Aorta (tissue), 5 donors: ENCODE measurements around the gene SLC1A1. TPM values are rescaled to one million over a fixed set of nuclear protein-coding genes. Genes with fewer than 3 reads are reported as not detected.

Source experiments
- ATAC-seq: fragments of 200-7000 bp; cut with Tn5 transposase; one replicate; pipeline ENCODE4 v1.9.1; 2022; ENCODE audit warnings: moderate library complexity; ENCODE audit not compliant: low FRiP score
- DNase-seq, 2 donors: peaks; one replicate each; pipeline ENCODE4 v3.0.0-alpha.2; 2020
- H3K27ac ChIP-seq, 2 donors: one replicate each; pipeline ENCODE4 v1.5.1; 2013; ENCODE audit warnings: low read length in 2 of 2, mild to moderate bottlenecking in 2 of 2, moderate library complexity in 2 of 2, control low read depth in 1 of 2, inconsistent platforms in 1 of 2, low read depth in 1 of 2
- H3K27me3 ChIP-seq, 2 donors: one replicate each; pipeline ENCODE4 v1.6.1; 2013; ENCODE audit warnings: control low read depth in 1 of 2, low read length in 1 of 2, mild to moderate bottlenecking in 1 of 2, moderate library complexity in 1 of 2; ENCODE audit not compliant: insufficient read depth in 2 of 2, control insufficient read depth in 1 of 2
- H3K36me3 ChIP-seq, 2 donors: one replicate each; pipeline ENCODE4 v1.6.1; 2013; ENCODE audit warnings: control low read depth in 1 of 2, low read length in 1 of 2, mild to moderate bottlenecking in 1 of 2; ENCODE audit not compliant: insufficient read depth in 2 of 2, control insufficient read depth in 1 of 2
- H3K4me1 ChIP-seq, 2 donors: one replicate each; pipeline ENCODE4 v1.6.1; 2013; ENCODE audit warnings: low read length in 2 of 2, control low read depth in 1 of 2, mild to moderate bottlenecking in 1 of 2, moderate library complexity in 1 of 2; ENCODE audit not compliant: insufficient read depth in 2 of 2, control insufficient read depth in 1 of 2
- H3K4me3 ChIP-seq, 2 donors: one replicate each; pipeline ENCODE4 v1.5.1; 2013; ENCODE audit warnings: low read length in 2 of 2, control low read depth in 1 of 2, mild to moderate bottlenecking in 1 of 2
- H3K9me3 ChIP-seq: one replicate; pipeline ENCODE4 v1.6.1; 2013; ENCODE audit warnings: mild to moderate bottlenecking, low read length; ENCODE audit not compliant: control insufficient read depth
- WGBS, 2 donors: extraction: QIAGEN DNeasy Blood & Tissue Kit; methylation state at CpG; one replicate each; pipeline ENCODE4 v1.1.7; 2013; 5-methylcytosine and 5-hydroxymethylcytosine counted together
- intact Hi-C, 2 donors: fragments of 100-400 bp; cut with DNase I; formaldehyde crosslinking; loops; one replicate each; pipeline versions ENCODE4 v1.14.2 to v1.15.0; 2022
- polyA plus RNA-seq, 2 donors: library from polyadenylated mRNA; stranded (reverse); fragments of 200-250 nt; gene quantifications; one replicate each; pipeline ENCODE4 v1.2.3, GENCODE V29; 2013
- total RNA-seq, 2 donors: library from RNA; stranded (reverse); fragmentation: NEBNext Ultra II Directional; extraction: Animal tissue kit (Norgen Biotek cat#: 25700); gene quantifications; one replicate each; pipeline ENCODE4 v1.2.1, GENCODE V29; 2021
- donor health status: healthy with polysubstance abuse.
- donor health status: Bipolar disorder and iron deficiency.
- donor health status: DM: no; HTN: no; CAD: no.
- donor health status: DM: no; HTN: no; CAD: no.
- donor health status: DM: yes; HTN: yes; CAD: no.

The SLC1A1 gene
- total and polyA plus RNA-seq, 4 donors: 3.0 to 5.6 (median 3.2) TPM

GRCh38 chr9:4573176-4573575, 82.9 kb downstream of the SLC1A1 start:
- H3K4me3 ChIP-seq: no peak overlapping the region
- peaks cover 3% of the 10 kb centered on the region in 2 donors for H3K36me3 ChIP-seq
- intact Hi-C loops: no loop called here
- 82 to 91% methylated on average over 4 of the region's 4 CpGs for WGBS, 2 donors
- H3K4me1 ChIP-seq: no peaks in the 10 kb centered on the region
- H3K27me3 ChIP-seq: no peaks in the 10 kb centered on the region
- no peak overlapping the region for H3K27ac ChIP-seq
- DNase-seq: no peak
- ATAC-seq: no peak
- no peaks in the 10 kb centered on the region for H3K9me3 ChIP-seq

- Histone ChIP-seq H3K4me3 (no peak overlapping the region), H3K4me1 (no peaks in the 10 kb centered on the region), H3K27ac (no peak overlapping the region), H3K36me3 (peaks cover 3% of the 10 kb centered on the region in 2 donors), H3K9me3 (no peaks in the 10 kb centered on the region), H3K27me3 (no peaks in the 10 kb centered on the region)
- intact Hi-C loops: no loop called here
- ATAC-seq (no peak), DNase-seq (no peak)
- WGBS, 2 donors: 88 to 94% methylated on average over 5 of the region's 5 CpGs
Measured at GRCh38 chr9:4573634-4574389, 83.5 kb downstream of the SLC1A1 start.

GRCh38 chr9:4574657-4575243, 84.5 kb downstream of the SLC1A1 start:
- Histone ChIP-seq H3K4me1 (no peaks in the 10 kb centered on the region), H3K27ac (no peak overlapping the region), H3K36me3 (peaks cover 3% of the 10 kb centered on the region in 2 donors), H3K4me3 (no peak overlapping the region), H3K27me3 (no peaks in the 10 kb centered on the region), H3K9me3 (no peaks in the 10 kb centered on the region)
- DNase-seq: no peak
- intact Hi-C loops: no loop called here
- 96 to 97% methylated on average over 7 of the region's 7 CpGs for WGBS, 2 donors
- ATAC-seq: no peak

GRCh38 chr9:4575997-4576396, 85.7 kb downstream of the SLC1A1 start:
- 94 to 95% methylated on average over 8 of the region's 8 CpGs for WGBS, 2 donors
- Histone ChIP-seq H3K36me3 (peaks cover 1 to 3% of the 10 kb centered on the region in 2 donors), H3K27ac (no peak overlapping the region), H3K4me1 (no peaks in the 10 kb centered on the region), H3K27me3 (no peaks in the 10 kb centered on the region), H3K9me3 (no peaks in the 10 kb centered on the region), H3K4me3 (no peak overlapping the region)
- intact Hi-C loops: no loop called here
- no peak for ATAC-seq
- DNase-seq: no peak

- WGBS, 2 donors: 94 to 98% methylated on average over 8 of the region's 8 CpGs
- Histone ChIP-seq H3K27me3 (no peaks in the 10 kb centered on the region), H3K4me1 (no peaks in the 10 kb centered on the region), H3K27ac (no peak overlapping the region), H3K36me3 (peaks cover 1 to 3% of the 10 kb centered on the region in 2 donors), H3K9me3 (no peaks in the 10 kb centered on the region), H3K4me3 (no peak overlapping the region)
- ATAC-seq: no peak
- DNase-seq: no peak
- intact Hi-C loops: no loop called here
Measured at GRCh38 chr9:4576448-4576847, 86.2 kb downstream of the SLC1A1 start.

GRCh38 chr9:4579001-4579400, 88.7 kb downstream of the SLC1A1 start:
- no peaks in the 10 kb centered on the region for H3K9me3 ChIP-seq
- peak; percentile 52 for ATAC-seq
- no peak for DNase-seq
- intact Hi-C loops: no loop called here
- WGBS, 2 donors: 9 to 11% methylated on average over 2 of the region's 2 CpGs
- peak overlapping the region in 1 of 2 donors; percentile 45 for H3K27ac ChIP-seq
- H3K4me1 ChIP-seq: no peaks in the 10 kb centered on the region
- peaks cover 1 to 3% of the 10 kb centered on the region in 2 donors for H3K36me3 ChIP-seq
- no peak overlapping the region for H3K4me3 ChIP-seq
- H3K27me3 ChIP-seq: no peaks in the 10 kb centered on the region

- Histone ChIP-seq H3K9me3 (no peaks in the 10 kb centered on the region), H3K27me3 (no peaks in the 10 kb centered on the region), H3K4me1 (no peaks in the 10 kb centered on the region), H3K36me3 (peaks cover 0 to 3% of the 10 kb centered on the region in 2 donors), H3K27ac (no peak overlapping the region), H3K4me3 (no peak overlapping the region)
- intact Hi-C loops: no loop called here
- DNase-seq (no peak), ATAC-seq (no peak)
- 60 to 67% methylated on average over 2 of the region's 2 CpGs for WGBS, 2 donors
Measured at GRCh38 chr9:4581035-4581760, 90.9 kb downstream of the SLC1A1 start.

- DNase-seq: no peak
- no peak for ATAC-seq
- no peak overlapping the region for H3K27ac ChIP-seq
- no peaks in the 10 kb centered on the region for H3K4me1 ChIP-seq
- peaks cover 0 to 2% of the 10 kb centered on the region in 2 donors for H3K36me3 ChIP-seq
- no peaks in the 10 kb centered on the region for H3K27me3 ChIP-seq
- H3K9me3 ChIP-seq: no peaks in the 10 kb centered on the region
- no peak overlapping the region for H3K4me3 ChIP-seq
- intact Hi-C loops: no loop called here
- WGBS, 2 donors: 8 to 14% methylated on average over 1 of the region's 1 CpG
Measured at GRCh38 chr9:4581861-4582565, 91.7 kb downstream of the SLC1A1 start.
